Measurements from ENCODE around the gene TINAG.
A peak's percentile ranks its signal among the peaks of the same experiment; 100 is the strongest.

TINAG gene

GRCh38 chr6:54427396-54427937 is 119.2 kb downstream of the TINAG start:
- no peak for DNase-seq (ENCODE audit: low read depth in 2 of 2)

- no peak for DNase-seq (ENCODE audit: low read depth in 2 of 2)
Measured at GRCh38 chr6:54428431-54428830, 120.2 kb downstream of the TINAG start.

GRCh38 chr6:54431466-54431865 is 123.2 kb downstream of the TINAG start:
- DNase-seq (ENCODE audit: low read depth in 2 of 2) = peak; percentile 51 to 55
